ENCODE data around the gene TCP11L1.

Gene TCP11L1, protein sequence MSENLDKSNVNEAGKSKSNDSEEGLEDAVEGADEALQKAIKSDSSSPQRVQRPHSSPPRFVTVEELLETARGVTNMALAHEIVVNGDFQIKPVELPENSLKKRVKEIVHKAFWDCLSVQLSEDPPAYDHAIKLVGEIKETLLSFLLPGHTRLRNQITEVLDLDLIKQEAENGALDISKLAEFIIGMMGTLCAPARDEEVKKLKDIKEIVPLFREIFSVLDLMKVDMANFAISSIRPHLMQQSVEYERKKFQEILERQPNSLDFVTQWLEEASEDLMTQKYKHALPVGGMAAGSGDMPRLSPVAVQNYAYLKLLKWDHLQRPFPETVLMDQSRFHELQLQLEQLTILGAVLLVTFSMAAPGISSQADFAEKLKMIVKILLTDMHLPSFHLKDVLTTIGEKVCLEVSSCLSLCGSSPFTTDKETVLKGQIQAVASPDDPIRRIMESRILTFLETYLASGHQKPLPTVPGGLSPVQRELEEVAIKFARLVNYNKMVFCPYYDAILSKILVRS

DNA sequence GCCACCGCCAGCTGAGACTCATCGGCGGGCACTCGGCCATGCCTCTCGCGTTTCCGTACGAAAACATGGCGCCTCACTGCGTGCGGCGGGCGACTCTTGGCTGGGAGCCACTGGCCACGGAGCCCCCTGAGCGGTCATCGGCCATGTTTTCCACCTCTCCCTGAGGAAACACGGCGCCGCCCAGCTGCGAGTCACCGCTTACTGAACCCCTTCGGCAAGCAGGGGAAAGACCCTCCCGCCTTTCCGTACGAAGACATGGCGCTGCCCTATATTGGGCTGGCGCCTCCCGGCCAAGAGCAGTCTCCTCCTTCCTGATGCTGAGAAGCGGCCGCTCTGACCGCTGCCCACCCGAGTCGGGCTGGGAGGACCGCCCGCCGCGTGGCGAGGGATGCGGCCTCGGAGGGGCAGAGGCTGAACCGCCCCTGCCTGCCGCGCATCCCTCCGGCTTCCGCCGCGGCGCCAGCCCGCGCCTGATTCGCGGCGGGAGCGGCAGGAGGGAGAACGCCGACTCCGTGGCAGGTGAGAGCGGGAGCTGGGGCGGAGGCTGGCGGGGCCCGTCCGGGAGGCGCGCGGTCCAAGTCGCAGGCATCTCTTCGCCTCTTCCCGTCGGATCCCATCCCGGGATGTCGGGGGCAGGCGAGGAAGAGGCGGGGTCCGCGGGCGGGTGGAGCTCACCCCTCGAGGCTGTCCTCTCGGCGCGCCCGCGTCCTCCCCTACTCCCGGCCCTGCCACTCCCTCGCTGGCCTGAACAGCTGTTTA lies at the start of gene TCP11L1:
TSS of gene TCP11L1 (plus strand) at position 299 of the 759 bp plus-strand sequence. CDS start 4,202 bp downstream, outside the sequence.
- peak; percentile 61 for DNase-seq (ENCODE audit: low read depth, low spot score)

DNA sequence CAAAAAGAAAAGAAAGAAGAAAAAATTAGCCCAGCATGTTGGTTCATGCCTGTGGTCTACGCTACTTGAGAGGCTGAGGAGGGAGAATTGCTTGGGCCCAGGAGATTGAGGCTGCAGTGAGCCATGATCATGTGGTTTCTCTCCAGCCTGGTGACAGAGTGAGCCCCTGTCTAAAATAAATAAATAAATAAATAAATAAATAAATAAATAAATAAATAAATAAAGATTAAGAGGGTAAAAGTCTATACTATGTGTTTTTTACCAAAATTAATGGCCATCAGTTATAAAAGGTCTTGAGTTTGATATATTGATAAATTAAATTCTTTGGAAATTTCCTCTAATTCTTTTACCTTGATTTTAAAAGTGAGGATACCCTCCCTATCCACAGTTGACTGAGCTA lies 48.9 kb upstream of the TCP11L1 start:
- DNase-seq (ENCODE audit: low read depth, low spot score): no peak

DNA sequence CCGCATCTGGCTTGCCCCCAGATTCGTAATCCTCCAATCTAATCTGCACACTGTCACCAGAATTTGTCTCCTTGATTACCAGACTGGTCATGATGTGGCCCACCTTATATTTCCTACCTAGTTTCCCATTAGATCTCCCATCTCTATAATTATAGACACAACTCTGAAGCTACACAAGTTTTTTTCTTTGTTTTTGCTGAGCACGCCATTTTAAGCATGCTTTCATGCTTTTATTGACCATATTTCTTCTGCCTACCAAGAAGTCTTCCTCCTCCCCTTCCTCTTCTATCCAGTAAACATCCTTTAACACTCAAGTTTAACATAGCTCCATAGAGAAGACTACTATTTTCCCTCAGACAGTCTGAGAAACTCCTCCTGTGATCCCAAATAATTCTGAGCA lies 47.9 kb upstream of the TCP11L1 start:
- DNase-seq (ENCODE audit: low read depth, low spot score): no peak

DNA sequence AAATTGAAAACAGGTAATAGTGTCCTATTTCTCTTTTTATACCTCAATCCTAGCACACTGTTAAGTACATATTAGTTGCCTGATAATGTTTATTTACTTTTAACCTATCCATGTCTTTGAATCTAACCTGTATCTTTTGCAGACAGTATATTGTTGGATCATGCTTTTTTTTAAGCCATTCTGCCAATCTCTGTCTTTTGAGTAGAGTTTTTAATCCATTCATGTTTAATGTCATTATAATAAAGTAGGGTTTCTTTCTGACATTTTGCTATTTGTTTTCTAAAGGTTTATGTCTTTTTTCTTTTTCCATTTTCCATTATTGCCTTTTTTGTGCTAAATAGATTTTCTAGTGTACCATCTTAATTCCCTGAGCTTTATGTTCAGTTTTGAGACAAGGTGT lies 47.5 kb upstream of the TCP11L1 start:
- no peak for DNase-seq (ENCODE audit: low read depth, low spot score)

DNA sequence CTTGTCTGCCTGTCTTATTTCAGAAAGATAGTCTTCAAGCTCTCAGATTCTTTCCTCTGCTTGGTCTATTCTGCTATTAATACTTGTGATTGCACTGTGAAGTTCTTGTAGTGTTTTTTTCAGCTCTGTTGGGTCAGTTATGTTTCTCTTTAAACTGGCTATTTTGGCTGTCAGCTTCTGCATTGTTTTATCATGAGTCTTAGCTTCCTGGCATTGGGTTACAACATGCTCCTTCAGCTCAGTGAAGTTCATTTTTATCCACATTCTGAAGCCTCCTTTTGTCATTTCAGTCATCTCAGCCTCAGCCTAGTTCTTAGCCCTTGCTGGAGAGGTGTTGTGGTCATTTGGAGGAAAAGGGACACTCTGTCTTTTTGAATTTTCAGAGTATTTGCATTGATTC lies 39.2 kb upstream of the TCP11L1 start:
- DNase-seq (ENCODE audit: low read depth, low spot score): no peak

DNA sequence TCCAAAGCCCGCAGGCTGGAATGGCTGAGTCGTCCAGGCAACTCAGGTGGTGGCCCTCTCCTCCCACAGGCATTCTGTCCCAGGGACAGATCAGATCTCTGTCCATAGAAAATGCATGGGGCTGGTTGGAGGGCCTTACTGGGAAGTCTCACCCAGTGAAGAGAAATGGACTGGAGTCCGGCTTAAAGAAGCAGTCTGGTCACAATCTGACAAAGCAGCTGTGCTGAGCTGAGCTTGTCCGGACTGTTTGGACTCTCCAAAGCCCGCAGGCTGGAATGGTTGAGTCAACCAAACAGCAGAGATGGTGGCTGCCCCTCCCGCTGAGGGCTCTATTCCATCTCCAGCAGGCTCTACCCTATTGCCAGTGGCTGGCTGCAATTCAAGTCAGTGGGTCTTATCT lies 38.1 kb upstream of the TCP11L1 start:
- DNase-seq (ENCODE audit: low read depth, low spot score): no peak

DNA sequence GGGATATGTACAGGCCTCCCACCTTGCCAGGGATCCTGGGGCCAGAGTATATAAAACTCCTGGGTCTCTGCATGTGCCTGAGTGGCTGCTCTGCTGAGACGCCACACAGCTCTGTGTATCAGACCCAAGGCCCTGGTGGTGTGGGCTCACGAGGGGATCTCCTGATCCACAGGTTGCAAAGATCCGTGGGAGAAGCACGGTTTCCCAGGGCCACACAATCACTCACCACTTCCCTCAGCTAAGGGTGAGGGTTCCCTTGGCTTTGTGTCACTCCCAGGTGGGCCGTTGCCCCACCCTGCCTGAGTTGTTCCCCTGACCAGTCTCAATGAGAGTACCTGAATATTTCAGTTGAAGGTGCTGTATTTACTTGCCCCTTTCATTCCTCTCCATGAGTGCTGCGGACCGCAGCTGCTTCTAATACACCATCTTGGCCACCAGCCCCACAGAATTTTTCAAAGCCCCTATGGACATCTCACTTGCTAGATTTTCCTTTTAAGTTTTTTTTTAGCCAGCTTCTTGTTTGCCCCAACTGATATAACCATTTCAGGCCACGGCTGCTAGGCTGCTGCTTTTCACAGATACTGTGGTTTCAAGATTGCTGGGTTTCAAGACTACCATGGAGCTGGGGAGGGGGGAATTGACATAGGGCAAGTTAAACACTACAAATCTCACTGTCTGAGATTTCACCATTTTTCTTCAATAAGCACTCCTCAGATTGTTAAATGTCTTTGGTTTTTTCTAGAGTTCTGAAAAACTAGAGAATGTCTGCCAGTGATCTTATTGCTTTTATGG lies 37.4 kb upstream of the TCP11L1 start:
- no peak for DNase-seq (ENCODE audit: low read depth, low spot score)

DNA sequence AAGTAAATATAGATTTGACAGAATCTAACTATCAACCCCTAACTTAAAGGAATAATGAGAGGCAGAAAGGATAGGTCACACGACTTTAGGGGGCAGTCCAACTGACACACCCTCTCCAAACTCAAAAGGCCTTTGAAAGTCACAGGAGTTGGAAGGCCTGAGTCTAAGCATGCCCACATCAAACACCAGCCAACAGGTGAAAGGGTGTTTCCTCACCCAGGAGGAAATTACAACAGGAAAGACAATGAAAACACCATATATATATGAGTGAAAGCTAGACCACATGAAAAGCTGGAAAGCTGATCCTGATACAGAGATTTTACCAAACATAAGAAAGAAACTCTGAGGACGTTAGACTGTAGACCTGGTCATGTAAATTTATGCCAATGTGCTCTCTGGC lies 34.2 kb upstream of the TCP11L1 start:
- no peak for DNase-seq (ENCODE audit: low read depth, low spot score)

DNA sequence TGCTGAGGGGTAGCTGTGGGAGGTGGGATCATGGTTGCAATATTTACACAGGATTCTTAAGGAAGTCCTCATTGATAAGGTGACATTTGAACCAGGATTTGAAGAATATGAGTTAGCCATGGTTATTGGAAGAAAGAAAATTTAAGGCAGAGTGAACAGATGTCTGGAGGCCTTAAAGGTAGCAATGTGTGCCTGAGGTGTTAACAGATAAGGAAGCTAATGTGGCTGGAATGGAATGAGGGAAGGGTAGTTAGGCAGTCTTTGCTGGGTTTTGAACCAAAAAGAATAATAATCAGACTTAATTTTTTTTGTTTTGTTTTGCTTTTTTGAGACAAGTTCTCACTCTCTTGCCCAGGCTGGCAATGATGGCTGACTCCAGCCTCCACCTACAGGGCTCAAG lies 33.4 kb upstream of the TCP11L1 start:
- DNase-seq (ENCODE audit: low read depth, low spot score): no peak

DNA sequence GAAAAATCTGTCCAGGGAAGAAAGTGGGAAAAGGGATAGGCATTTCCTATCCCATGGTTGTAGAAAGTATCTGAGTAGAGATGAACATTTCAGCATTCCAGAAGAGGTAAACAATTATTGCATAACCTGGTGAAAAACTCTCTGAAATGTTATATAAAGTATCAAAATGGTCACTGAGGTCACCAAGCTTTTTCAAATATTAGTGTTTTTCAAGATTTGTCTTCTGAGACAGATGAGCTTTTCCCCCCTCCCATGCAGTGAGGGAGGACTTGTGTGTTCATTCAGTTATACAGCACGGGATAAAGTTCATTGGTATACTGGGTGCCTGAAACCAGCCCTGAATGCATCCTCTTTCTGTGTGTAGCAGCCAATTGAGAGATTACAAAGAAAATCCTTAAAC lies 25.6 kb upstream of the TCP11L1 start:
- DNase-seq (ENCODE audit: low read depth, low spot score): no peak

DNA sequence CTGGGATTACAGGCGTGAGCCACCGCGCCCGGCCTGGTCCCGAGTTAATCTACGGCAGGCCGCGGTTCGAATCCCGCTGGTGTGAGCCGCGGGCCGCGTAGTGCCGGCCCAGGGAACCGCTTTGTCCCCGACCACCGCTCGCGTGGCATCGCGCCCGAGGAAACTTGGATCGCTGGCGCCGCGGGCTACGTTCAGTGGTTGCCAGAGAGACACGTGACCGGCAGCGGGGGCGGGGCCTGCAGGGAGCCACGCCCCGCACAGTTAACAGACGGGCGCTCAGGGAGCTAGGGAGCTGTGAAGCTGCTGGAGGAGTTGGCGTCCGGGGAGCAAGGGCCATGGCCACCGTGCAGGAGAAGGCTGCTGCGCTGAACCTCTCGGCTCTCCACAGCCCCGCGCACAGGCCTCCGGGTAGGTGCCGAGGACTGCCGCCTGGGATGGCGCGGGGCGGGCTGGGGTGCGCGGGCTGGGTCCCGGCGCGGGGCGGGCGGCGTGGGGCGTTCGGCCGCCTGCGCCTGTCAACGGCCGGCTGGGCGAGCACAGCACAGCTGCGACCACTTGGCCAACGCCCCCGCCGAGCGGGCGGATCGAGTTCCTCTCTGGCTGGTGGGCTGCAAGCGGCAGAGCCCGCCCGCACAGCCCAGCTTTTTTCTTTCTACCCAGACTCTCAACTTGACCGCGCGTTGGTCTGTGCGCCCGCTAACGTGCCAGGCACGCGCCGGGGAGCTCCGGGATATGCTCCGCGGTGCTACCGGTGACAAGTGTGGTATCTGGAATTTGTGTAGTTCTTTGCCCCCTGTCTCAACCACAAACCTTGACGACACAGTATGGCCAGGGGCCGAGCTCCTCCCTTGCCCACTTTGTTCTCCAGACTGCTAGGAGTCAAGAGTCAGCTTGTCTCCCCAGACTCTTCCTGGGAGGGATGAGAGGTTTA lies 23.5 kb upstream of the TCP11L1 start, which contains the start of gene DEPDC7:
TSS of gene DEPDC7 (plus strand) at position 258 of the 931 bp plus-strand sequence. CDS start at position 336, 78 bp downstream.
- peak; percentile 34 for DNase-seq (ENCODE audit: low read depth, low spot score)

DNA sequence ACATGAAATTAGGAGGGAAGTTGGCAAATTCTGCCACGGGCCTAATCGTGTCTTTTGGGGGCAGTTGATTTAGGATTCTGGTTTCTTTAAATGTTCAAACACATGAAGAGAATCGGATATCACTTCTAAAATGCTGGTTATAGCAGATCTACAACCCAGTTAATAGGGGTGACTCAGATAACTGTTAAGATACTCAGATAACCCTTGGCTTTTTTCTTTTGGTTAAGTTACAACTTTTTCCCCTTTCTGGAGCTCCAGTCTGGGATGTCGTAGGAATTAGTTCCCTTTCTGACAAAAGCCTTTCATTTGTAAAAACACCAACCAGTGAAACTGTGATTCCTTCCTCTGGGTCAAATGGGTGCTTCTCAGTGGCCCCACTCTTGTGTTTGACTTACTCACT lies 22.7 kb upstream of the TCP11L1 start:
- no peak for DNase-seq (ENCODE audit: low read depth, low spot score)

DNA sequence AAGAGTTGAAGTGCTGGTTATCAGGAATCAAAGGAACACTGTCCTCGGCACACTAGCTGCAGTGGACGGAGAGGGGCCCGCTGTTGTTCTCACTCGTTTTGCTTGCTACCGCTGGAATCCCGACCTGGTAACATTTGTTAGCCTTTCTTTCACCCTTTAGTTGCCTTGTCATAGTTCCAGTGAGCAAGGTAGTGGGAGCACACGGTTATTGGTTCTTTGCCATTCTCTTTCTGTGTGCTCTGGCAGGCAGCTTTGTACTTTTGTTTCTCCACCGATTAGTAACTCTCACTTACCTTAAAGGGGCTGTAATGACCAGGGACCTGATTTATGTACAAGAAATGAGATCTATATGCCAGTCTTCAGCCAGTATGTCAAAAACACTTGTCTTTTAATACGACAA lies 21.9 kb upstream of the TCP11L1 start:
- DNase-seq (ENCODE audit: low read depth, low spot score): no peak

DNA sequence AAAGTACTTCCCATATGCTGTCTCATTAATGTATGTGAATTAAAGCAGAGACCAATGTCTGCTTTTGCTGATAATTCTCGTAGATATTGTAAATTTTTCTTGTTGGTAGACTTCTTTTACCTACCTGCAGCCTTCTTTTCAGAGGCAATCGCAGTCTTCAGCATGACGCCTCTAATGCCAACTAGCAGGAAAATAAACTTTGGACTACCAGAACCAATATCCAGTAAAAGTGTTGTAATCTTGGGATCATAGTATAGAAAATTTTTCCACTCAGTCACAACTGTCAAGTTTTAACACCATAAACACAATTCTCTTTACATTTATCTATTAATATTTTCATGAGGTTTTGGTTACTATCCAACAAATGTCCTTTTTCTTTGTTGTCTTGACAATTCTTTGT lies 21.4 kb upstream of the TCP11L1 start:
- DNase-seq (ENCODE audit: low read depth, low spot score): no peak

DNA sequence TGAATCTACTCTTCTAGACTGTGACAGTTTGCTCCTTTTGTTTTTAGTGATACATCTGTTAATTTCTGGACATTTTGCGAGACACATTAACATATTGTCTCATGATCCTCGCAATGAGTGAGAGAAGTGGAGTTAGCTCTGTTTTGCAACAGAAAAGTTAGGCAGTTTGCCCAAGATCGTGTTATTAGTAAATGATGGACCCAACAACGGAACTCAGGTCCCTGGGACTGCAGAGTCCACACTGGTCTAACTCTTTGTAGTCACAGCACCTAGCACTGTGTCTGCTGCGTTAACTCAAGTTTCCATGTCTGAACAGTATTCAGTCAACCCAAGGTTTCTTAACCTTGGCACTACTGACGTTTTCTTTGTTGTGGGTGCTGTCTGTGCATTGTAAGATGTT lies 20.5 kb upstream of the TCP11L1 start:
- DNase-seq (ENCODE audit: low read depth, low spot score): no peak

DNA sequence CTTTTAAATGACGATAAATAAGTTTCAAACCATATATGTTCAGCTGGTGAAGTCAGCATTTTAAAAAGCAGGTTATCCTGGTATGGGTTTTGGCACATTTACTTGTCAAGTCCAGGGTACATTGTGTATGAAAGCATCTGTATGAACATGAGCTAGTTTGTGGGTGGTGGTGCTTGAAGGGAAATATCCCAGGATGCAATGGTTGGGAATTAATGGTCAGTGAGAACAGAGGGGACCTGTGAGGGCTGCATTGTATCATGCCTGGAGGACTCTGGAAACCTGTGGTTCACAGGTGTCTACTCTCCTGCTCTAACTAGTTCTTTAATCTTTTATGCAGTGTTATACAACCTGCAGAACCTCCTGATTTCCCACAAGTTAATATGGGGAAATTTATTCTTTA lies 17.9 kb upstream of the TCP11L1 start:
- DNase-seq (ENCODE audit: low read depth, low spot score): no peak

DNA sequence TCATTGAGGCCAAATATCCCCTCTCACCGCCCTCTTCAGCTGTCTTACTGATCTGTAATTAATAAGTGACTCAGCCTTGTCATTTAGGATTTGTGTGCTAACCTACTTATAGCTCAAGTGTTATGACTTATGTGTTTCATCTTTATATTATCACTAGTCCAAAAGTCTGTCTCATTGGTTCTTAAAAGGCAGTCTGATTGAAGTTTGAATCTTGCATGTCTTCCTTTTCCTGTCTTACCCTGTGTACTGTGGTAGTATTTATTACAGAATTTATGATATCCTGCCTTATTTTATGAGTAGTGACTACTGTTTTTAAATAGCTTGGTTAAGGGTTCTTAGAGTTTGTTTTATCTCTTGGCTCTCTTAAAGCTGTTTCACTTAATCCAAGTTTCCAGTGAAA lies 17.4 kb upstream of the TCP11L1 start:
- no peak for DNase-seq (ENCODE audit: low read depth, low spot score)

DNA sequence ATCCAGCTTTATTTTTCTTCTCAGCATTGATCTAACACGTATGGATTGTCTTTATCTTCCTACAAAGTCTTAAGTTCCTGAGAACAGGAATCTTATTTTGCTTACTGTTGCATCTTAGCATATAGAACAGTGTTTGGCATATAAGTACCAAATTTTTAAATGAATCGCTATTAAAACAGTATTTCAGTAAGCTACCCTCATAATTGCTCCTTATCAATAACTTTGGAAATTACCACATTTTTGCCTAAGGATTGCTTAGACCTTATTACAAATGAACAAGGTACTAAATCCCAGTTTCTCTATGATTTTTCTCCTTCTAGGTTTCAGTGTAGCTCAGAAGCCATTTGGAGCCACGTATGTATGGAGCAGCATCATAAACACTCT lies 14.0 kb upstream of the TCP11L1 start:
- no peak for DNase-seq (ENCODE audit: low read depth, low spot score)

DNA sequence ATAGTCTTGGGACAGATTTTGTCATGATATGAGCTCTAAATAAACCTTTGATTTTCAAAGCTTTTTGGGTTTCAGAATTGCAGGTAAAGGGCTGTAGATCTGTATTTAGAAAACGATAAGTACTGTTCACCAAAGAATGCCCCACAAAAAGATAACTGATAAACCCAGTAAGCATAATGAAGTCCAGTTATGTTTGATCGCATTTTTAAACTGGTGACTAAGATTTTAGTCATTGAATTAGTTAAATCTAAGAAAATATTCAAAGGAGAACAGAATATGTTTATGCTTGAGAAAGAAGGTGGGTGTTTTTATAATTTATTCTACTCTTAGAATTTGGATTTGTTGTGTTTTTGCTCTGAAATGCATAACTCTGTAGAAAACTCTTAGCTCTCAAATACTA lies 12.1 kb upstream of the TCP11L1 start:
- DNase-seq (ENCODE audit: low read depth, low spot score): no peak

DNA sequence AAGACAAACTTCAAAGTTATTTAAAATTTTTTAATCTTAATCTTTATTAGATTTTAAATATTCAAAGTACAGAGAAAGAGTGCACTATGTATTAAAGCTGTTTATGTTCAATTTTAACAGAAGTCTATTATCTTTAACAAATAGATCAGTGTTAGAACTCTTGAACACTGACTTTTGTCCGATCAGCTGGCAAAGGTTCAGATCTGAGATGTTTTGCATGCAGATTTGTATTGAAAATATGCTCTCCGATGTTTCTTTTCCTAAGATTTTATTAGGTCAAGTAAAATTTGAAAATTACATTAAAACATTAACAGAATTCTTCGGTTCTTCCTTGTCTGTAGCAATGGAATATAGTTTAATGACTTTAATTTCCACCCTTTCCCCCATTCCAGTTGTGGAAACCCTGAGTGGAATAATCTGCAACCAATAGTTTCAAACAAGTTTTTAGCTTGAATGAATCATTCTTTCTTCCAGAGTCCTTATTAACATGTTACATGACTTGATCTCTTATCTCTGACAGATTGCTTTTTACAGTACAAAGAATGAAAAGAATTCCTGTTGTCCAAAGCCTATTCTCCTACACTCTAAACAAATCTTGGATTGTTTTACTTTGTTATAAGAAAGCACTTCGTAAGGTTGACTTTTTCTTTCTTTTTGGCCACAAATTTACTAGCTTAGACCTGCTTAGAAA lies 11.4 kb upstream of the TCP11L1 start:
- no peak for DNase-seq (ENCODE audit: low read depth, low spot score)
